OCI-LY3 (cell line): ENCODE measurements around the gene NHLH2.

Experiments
- H2AFZ ChIP-seq: fragments of 200-600, 300-600 bp; shearing (Covaris generic); 2 replicates; pipeline ENCODE4 v1.6.0; 2014; ENCODE audit warnings: antibody characterized with exemption, low read depth, low read length
- H3K27ac ChIP-seq: fragments of 200-600, 300-600 bp; sonication (generic); 2 replicates; pipeline ENCODE4 v1.5.1; 2014; ENCODE audit warnings: mild to moderate bottlenecking, low read length, moderate library complexity, mixed read lengths
- H3K27me3 ChIP-seq: fragments of 200-600, 300-600 bp; sonication (generic); 2 replicates; pipeline ENCODE4 v1.6.1; 2014; ENCODE audit warnings: low read depth, low read length, mixed read lengths
- H3K36me3 ChIP-seq: fragments of 200-600, 300-600 bp; sonication (generic); replicated peaks from 2 replicates; pipeline ENCODE3; 2014; ENCODE audit warnings: low read depth, low read length, mixed read lengths
- H3K4me1 ChIP-seq: fragments of 300-600, 200-600 bp; sonication (generic); 2 replicates; pipeline ENCODE4 v1.6.1; 2014; ENCODE audit warnings: low read length, mixed read lengths
- H3K4me2 ChIP-seq: fragments of 200-600, 300-600 bp; sonication (generic); 2 replicates; pipeline ENCODE4 v1.6.1; 2014; ENCODE audit warnings: low read length, mixed read lengths
- H3K4me3 ChIP-seq: fragments of 300-600, 200-600 bp; sonication (generic); 2 replicates; pipeline ENCODE4 v1.5.1; 2014; ENCODE audit warnings: antibody characterized with exemption, mild to moderate bottlenecking, low read length, moderate library complexity
- H3K79me2 ChIP-seq: fragments of 300-600, 200-600 bp; shearing (Covaris generic); 2 replicates; pipeline ENCODE4 v1.6.1; 2014; ENCODE audit warnings: mild to moderate bottlenecking, low read length, mixed read lengths
- H3K9ac ChIP-seq: fragments of 300-600, 200-600 bp; shearing (Covaris generic); 2 replicates; pipeline ENCODE4 v1.6.0; 2014; ENCODE audit warnings: mild to moderate bottlenecking, low read length, moderate library complexity
- H3K9me3 ChIP-seq: fragments of 200-600, 300-600 bp; shearing (Covaris generic); 2 replicates; pipeline ENCODE4 v1.6.1; 2014; ENCODE audit warnings: low read length, mixed read lengths; ENCODE audit not compliant: insufficient read depth
- H4K20me1 ChIP-seq: fragments of 200-600, 300-600 bp; sonication (generic); 2 replicates; pipeline ENCODE4 v1.6.1; 2016; ENCODE audit warnings: low read length, mixed read lengths; ENCODE audit not compliant: insufficient read depth
- CTCF ChIP-seq: fragments of 200-600, 300-600 bp; sonication (generic); IDR thresholded peaks from 2 replicates; pipeline ENCODE4 v1.5.1; 2014; ENCODE audit warnings: antibody characterized with exemption, low read length, low read depth
- EZH2phosphoT487 ChIP-seq: fragments of 200-600 bp; shearing (Covaris generic); IDR thresholded peaks from 2 replicates; pipeline ENCODE4 v1.6.1; 2018; ENCODE audit warnings: antibody characterized with exemption, mixed run types, low read depth

The NHLH2 gene

DNA sequence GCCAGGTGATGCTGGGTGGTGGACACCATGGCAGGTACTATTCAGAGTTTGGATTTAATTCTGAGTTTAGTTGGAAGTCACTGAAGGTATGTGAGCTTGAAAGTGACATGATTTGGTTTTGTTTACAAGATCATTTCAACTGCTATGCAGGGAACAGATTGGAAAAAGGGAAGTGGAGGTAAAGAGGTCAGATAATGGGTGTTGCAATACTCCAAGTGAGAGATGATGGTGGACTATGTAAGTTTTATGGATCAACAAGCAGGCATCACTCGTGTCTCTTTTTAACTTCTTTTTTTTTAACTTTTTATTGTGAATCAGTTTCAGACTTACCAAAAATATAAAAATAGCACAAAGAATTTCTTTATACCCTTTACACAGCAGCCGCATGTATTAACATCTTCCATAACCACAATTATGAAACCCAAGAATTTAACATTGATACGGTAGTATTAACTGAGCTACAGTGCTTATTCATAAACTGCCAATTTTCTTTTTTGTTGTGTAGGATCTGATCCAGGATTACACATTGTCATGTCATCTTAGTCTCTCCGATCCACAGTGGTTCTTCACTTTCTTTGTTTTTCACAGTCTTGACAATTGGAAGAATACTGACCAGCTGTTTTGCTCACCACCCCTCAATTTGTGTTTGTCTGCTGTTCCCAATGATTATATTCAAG, 24.9 kb upstream of the NHLH2 start:
- Histone ChIP-seq H3K4me1 (no peaks in the 10 kb centered on the region), H4K20me1 (no peaks in the 10 kb centered on the region), H3K4me2 (no peak overlapping the region), H3K9me3 (no peaks in the 10 kb centered on the region), H2AFZ (no peak overlapping the region), H3K79me2 (no peaks in the 10 kb centered on the region), H3K27ac (no peak overlapping the region), H3K27me3 (no peaks in the 10 kb centered on the region), H3K9ac (no peak overlapping the region), H3K4me3 (no peak overlapping the region), H3K36me3 (no peaks in the 10 kb centered on the region)
- TF ChIP-seq CTCF: no peak
- TF ChIP-seq EZH2phosphoT487: no peak

DNA sequence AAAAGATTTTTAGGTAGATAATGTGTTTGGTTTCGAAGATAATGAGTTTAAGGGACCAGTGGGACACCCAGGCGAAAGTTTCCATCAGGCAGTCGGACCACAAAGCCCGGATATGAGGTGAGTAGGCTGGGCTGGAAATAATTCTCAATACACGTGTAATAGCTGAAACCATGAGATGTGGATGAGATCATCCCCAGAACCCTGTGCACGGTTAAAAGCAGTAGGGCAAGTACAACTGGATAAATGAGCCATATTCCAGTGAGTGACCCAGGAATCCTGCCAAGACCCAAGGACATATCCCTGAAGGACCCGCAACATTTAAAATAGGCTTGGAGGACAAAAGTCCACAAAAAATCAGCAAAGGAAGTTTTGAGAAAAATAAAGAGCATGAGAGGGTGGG, 21.5 kb upstream of the NHLH2 start:
- no peaks in the 10 kb centered on the region for H3K36me3 ChIP-seq
- no peaks in the 10 kb centered on the region for H3K79me2 ChIP-seq
- H3K4me1 ChIP-seq: no peaks in the 10 kb centered on the region
- no peak overlapping the region for H3K9ac ChIP-seq
- H3K4me3 ChIP-seq: no peak overlapping the region
- no peaks in the 10 kb centered on the region for H3K27me3 ChIP-seq
- H3K4me2 ChIP-seq: no peak overlapping the region
- no peak overlapping the region for H2AFZ ChIP-seq
- TF ChIP-seq CTCF (no peak), EZH2phosphoT487 (no peak)
- no peak overlapping the region for H3K27ac ChIP-seq
- H3K9me3 ChIP-seq: no peaks in the 10 kb centered on the region
- H4K20me1 ChIP-seq: no peaks in the 10 kb centered on the region

- H3K4me1 ChIP-seq: no peaks in the 10 kb centered on the region
- H4K20me1 ChIP-seq: no peaks in the 10 kb centered on the region
- no peak overlapping the region for H3K27ac ChIP-seq
- H3K9me3 ChIP-seq: no peaks in the 10 kb centered on the region
- TF ChIP-seq EZH2phosphoT487 (no peak), CTCF (no peak)
- no peaks in the 10 kb centered on the region for H3K36me3 ChIP-seq
- no peak overlapping the region for H2AFZ ChIP-seq
- H3K4me3 ChIP-seq: no peak overlapping the region
- H3K79me2 ChIP-seq: no peaks in the 10 kb centered on the region
- no peak overlapping the region for H3K4me2 ChIP-seq
- no peaks in the 10 kb centered on the region for H3K27me3 ChIP-seq
- no peak overlapping the region for H3K9ac ChIP-seq
These were observed 13.1 kb upstream of the NHLH2 start for GRCh38 chr1:115854005-115854404.

DNA sequence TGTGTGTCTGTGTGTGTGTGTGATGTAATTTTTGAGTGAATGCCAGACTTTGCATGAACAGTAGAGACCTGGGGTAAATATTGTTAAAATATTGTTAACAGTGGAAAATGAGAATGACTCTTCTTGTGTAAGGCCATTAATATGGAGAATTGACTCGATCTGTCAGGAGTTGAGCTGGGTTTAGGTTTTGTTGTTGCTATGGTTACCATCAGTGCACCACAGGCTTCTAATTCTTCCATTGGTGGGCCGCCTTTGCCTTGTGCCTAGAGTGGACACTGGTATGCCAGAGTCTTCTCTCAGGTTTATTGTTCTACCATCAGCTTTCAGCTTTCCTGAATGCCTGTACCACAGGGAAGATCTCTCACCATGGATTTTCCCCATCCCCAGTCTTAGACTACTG, 10.0 kb upstream of the NHLH2 start:
- Histone ChIP-seq H3K27me3 (no peaks in the 10 kb centered on the region), H3K4me1 (no peaks in the 10 kb centered on the region), H4K20me1 (no peaks in the 10 kb centered on the region), H3K4me3 (no peak overlapping the region), H3K9ac (no peak overlapping the region), H3K4me2 (no peak overlapping the region), H2AFZ (no peak overlapping the region), H3K27ac (no peak overlapping the region), H3K79me2 (no peaks in the 10 kb centered on the region), H3K9me3 (no peaks in the 10 kb centered on the region), H3K36me3 (no peaks in the 10 kb centered on the region)
- TF ChIP-seq CTCF: no peak
- TF ChIP-seq EZH2phosphoT487: no peak
